Stimulated activated CD8-positive, alpha-beta memory T cell treated with anti-CD3 and anti-CD28 coated beads, Interleukin-15, amount 100 ng/mL, for 1 hour (primary cell): ENCODE results near the gene MTARC2.
"Not testable (repeated sequence)": the region's sequence is repeated elsewhere in the genome, so short reads cannot be mapped to it uniquely, and the experiment has no call there.

Experiments used
- DNase-seq: peaks from one replicate; pipeline ENCODE4 v3.0.0-alpha.2; 2020; ENCODE audit warnings: low read depth

Gene MTARC2

GRCh38 chr1:220748089-220748934 is at the start of gene MTARC2:
MTARC2 (plus strand) TSS chr1:220748322; CDS start chr1:220748532, 210 bp downstream.
- no peak for DNase-seq

- no peak for DNase-seq
Observed at GRCh38 chr1:220698607-220699016, 49.5 kb upstream of the MTARC2 start.

GRCh38 chr1:220699044-220699443 is 49.1 kb upstream of the MTARC2 start:
- DNase-seq, result no peak

GRCh38 chr1:220700556-220701179 is 47.5 kb upstream of the MTARC2 start:
- DNase-seq, result no peak

GRCh38 chr1:220701974-220702373 is 46.1 kb upstream of the MTARC2 start:
- no peak for DNase-seq

GRCh38 chr1:220702733-220703270 is 45.3 kb upstream of the MTARC2 start:
- DNase-seq, result no peak

GRCh38 chr1:220703305-220703704 is 44.8 kb upstream of the MTARC2 start:
- no peak for DNase-seq

- no peak for DNase-seq
Observed at GRCh38 chr1:220705782-220706181, 42.3 kb upstream of the MTARC2 start.

GRCh38 chr1:220706480-220706879 is 41.6 kb upstream of the MTARC2 start:
- DNase-seq, result no peak

GRCh38 chr1:220707160-220707559 is 41.0 kb upstream of the MTARC2 start:
- DNase-seq, result no peak

- no peak for DNase-seq
Observed at GRCh38 chr1:220708244-220708643, 39.9 kb upstream of the MTARC2 start.

GRCh38 chr1:220708936-220709801 is 39.0 kb upstream of the MTARC2 start:
- DNase-seq, result no peak

GRCh38 chr1:220710333-220710732 is 37.8 kb upstream of the MTARC2 start:
- DNase-seq, result no peak

GRCh38 chr1:220711056-220711809 is 36.9 kb upstream of the MTARC2 start:
- DNase-seq, result no peak

GRCh38 chr1:220715986-220716385 is 32.1 kb upstream of the MTARC2 start:
- DNase-seq, result not testable (repeated sequence)

- no peak for DNase-seq
Observed at GRCh38 chr1:220717800-220718640, 30.1 kb upstream of the MTARC2 start.

- DNase-seq, result not testable (repeated sequence)
Observed at GRCh38 chr1:220721266-220721665, 26.9 kb upstream of the MTARC2 start.

GRCh38 chr1:220726634-220727033 is 21.5 kb upstream of the MTARC2 start:
- no peak for DNase-seq

GRCh38 chr1:220727519-220727918 is 20.6 kb upstream of the MTARC2 start:
- DNase-seq, result no peak

- no peak for DNase-seq
Observed at GRCh38 chr1:220730486-220730885, 17.6 kb upstream of the MTARC2 start.

GRCh38 chr1:220732137-220732536 is 16.0 kb upstream of the MTARC2 start:
- DNase-seq, result no peak
